ENCODE results near the gene KCNAB2. TPM values are rescaled to one million over a fixed set of nuclear protein-coding genes. Genes with fewer than 3 reads are reported as not detected.

The KCNAB2 gene
- total and polyA plus RNA-seq, 2 donors (not counting 1 experiment from before 2014, with no cell fraction given): 90.7 to 143 TPM

- ChIA-PET CTCF (no interaction called here), POLR2A (no interaction called here)
- H3K36me3 ChIP-seq (replicated peaks in 1 of 2; ENCODE audit: control extremely low read depth in 1 of 2, control insufficient read depth in 1 of 2, extremely low read depth in 1 of 2, insufficient read depth in 2 of 2, low read length in 1 of 2): no peaks in the 10 kb centered on the region
Observed at GRCh38 chr1:6124341-6124740, 78.7 kb downstream of the KCNAB2 start.

More at GRCh38 chr1:6124341-6124740, 78.7 kb downstream of the KCNAB2 start:
- Histone ChIP-seq H3K9ac (ENCODE audit: low read length) (no peak overlapping the region), H3K4me1 (ENCODE audit: control insufficient read depth in 2 of 2, insufficient read depth in 2 of 2, low read length in 2 of 2) (no peaks in the 10 kb centered on the region), H4K20me1 (ENCODE audit: control insufficient read depth, insufficient read depth, low read length, poor library complexity, severe bottlenecking) (no peaks in the 10 kb centered on the region), H3K27me3 (replicated peaks in 1 of 4; ENCODE audit: control extremely low read depth in 1 of 4, control insufficient read depth in 3 of 4, insufficient read depth in 4 of 4, low read length in 3 of 4) (peaks cover 0 to 8% (median 0%) of the 10 kb centered on the region in 4 experiments), H2AFZ (ENCODE audit: insufficient read depth, low read depth, low read length, poor library complexity, severe bottlenecking) (no peak overlapping the region), H3K27ac (ENCODE audit: low read length in 2 of 2) (no peak overlapping the region), H3K4me2 (replicated peaks; ENCODE audit: low read depth, low read length, poor library complexity, severe bottlenecking) (no peak overlapping the region), H3K4me3 (ENCODE audit: control extremely low read depth in 1 of 5, extremely low read depth in 1 of 5, insufficient read depth in 1 of 5, low read depth in 2 of 5, low read length in 4 of 5) (no peak overlapping the region), H3K9me3 (ENCODE audit: control extremely low read depth in 1 of 3, control insufficient read depth in 2 of 3, insufficient read depth in 1 of 3, low read length in 2 of 3) (peaks cover 0 to 7% (median 0%) of the 10 kb centered on the region in 3 donors), H3K79me2 (ENCODE audit: control insufficient read depth, insufficient read depth, low read length) (no peaks in the 10 kb centered on the region)
- Mint-ChIP-seq H3K9me3 (ENCODE audit: insufficient read depth) (no peaks in the 10 kb centered on the region), H3K4me1 (peaks cover 3% of the 10 kb centered on the region), H3K27me3 (peaks cover 10% of the 10 kb centered on the region), H3K27ac (no peak overlapping the region), H3K4me3 (no peak overlapping the region)
- TF ChIP-seq EZH2 (IDR thresholded peaks at IDR 0.05; ENCODE audit: borderline replicate concordance, insufficient read depth, low read depth, low read length, poor library complexity, severe bottlenecking) (no peak), CTCF (IDR thresholded peaks at IDR 0.05) (no peak)
- no peak for ATAC-seq (ENCODE audit: low read depth)
- no peak for DNase-seq
- intact Hi-C loops (cut with micrococcal nuclease): no loop called here
- 97% methylated on average over 8 of the region's 12 CpGs for WGBS (ENCODE audit: insufficient coverage)
